ENCODE results near the gene GRIA1. TPM values are rescaled to one million over a fixed set of nuclear protein-coding genes. Genes with fewer than 3 reads are reported as not detected.

Gene GRIA1
- total and polyA plus RNA-seq, 2 of the 4 experiments (the other 2 are of a cell fraction) = 0.48 to 1.3 TPM

- WGBS, 2 experiments (ENCODE audit: extremely low coverage in 2 of 2, insufficient read length in 1 of 2) = 100% methylated on average over 1 of the region's 3 CpGs; no CpG with 5 or more reads in 1 of the 2 experiments
- Histone ChIP-seq H3K4me2 (ENCODE audit: low read depth, low read length) (no peak overlapping the region), H3K27me3 (ENCODE audit: control insufficient read depth, insufficient read depth, low read length) (no peaks in the 10 kb centered on the region), H3K9me1 (ENCODE audit: insufficient read depth, low read length) (peaks cover 16% of the 10 kb centered on the region; the same call in 1 of the 2 replicates), H3K56ac (ENCODE audit: extremely low read depth, insufficient read depth, low read length) (no peak overlapping the region), H3K27ac (ENCODE audit: insufficient read depth, low read length) (no peak overlapping the region), H2AK5ac (ENCODE audit: low read depth, low read length) (0 out of 2 replicates have a peak overlapping the region, but pooled peaks have one; percentile 4), H3K9ac (ENCODE audit: low read depth, low read length) (no peak overlapping the region), H2AK9ac (replicated peaks; ENCODE audit: low read depth, low read length, poor library complexity) (no peak overlapping the region), H3K23ac (ENCODE audit: low read depth, low read length) (no peak overlapping the region), H4K20me1 (ENCODE audit: insufficient read depth, low read length) (no peaks in the 10 kb centered on the region), H3K9me3 (ENCODE audit: control insufficient read depth, insufficient read depth, low read length) (no peaks in the 10 kb centered on the region), H3K4ac (ENCODE audit: low read depth, low read length) (peak overlapping the region; percentile 51; the same call in 1 of the 2 replicates), H2BK120ac (ENCODE audit: low read depth, low read length) (peak overlapping the region; percentile 57; the same call in 1 of the 2 replicates), H3K4me1 (ENCODE audit: control insufficient read depth, insufficient read depth, low read length) (peaks cover 7% of the 10 kb centered on the region), H3K79me1 (ENCODE audit: low read depth in 1 of 2, low read length in 2 of 2) (no peaks in the 10 kb centered on the region), H2AFZ (replicated peaks; ENCODE audit: low read length, poor library complexity) (no peak overlapping the region), H2BK20ac (ENCODE audit: low read depth, low read length) (peak overlapping the region; percentile 32; the same call in 1 of the 2 replicates), H2BK5ac (ENCODE audit: low read depth, low read length, poor library complexity, severe bottlenecking) (peak overlapping the region; percentile 79), H4K5ac (ENCODE audit: low read depth, low read length) (no peak overlapping the region), H2BK15ac (ENCODE audit: low read depth, low read length) (0 out of 3 replicates have a peak overlapping the region, but pooled peaks have one; percentile 55), H3K18ac (ENCODE audit: low read depth, low read length) (no peak overlapping the region), H3K14ac (replicated peaks; ENCODE audit: low read depth, low read length) (no peak overlapping the region; the same call in 1 of the 2 replicates), H4K91ac (ENCODE audit: insufficient read depth, low read depth, low read length) (no peak overlapping the region), H3K4me3 (ENCODE audit: insufficient read depth, low read depth, low read length) (no peak overlapping the region), H4K8ac (ENCODE audit: low read depth in 2 of 2, low read length in 2 of 2) (no peak overlapping the region), H3K36me3 (ENCODE audit: control insufficient read depth, insufficient read depth, low read length) (no peaks in the 10 kb centered on the region)
- CTCF ChIA-PET = no interaction called here
- intact Hi-C loops (cut with micrococcal nuclease) = no loop called here
- dilution Hi-C loops (cut with HindIII; ENCODE audit: low sequenced_read_pairs, unreplicated experiment) = no loop called here
- ATAC-seq (ENCODE audit: low read depth) (no peak), DNase-seq (no peak)
- in situ Hi-C loops (cut with MboI; ENCODE audit: low sequenced_read_pairs) = no loop called here
- POLR2A ChIA-PET (ENCODE audit: unreplicated experiment) = interaction anchor here (0.6 kb wide), 1 partner anchor 31 kb away, joined by 3 read pairs; no protein-coding TSS in a partner anchor
- BruUV-seq (replicated peaks) = no TSS peak
- TF ChIP-seq FOS (IDR thresholded peaks at IDR 0.05; ENCODE audit: low read depth, low read length) = no peak
- no peak for TF ChIP-seq NFE2L2 (IDR thresholded peaks at IDR 0.05; ENCODE audit: low read depth, low read length)
- TF ChIP-seq MXI1 (IDR thresholded peaks at IDR 0.05; ENCODE audit: borderline replicate concordance, low read depth, low read length) = no peak
- TF ChIP-seq POLR2A (IDR thresholded peaks at IDR 0.05; ENCODE audit: low read depth, low read length) = no peak
- TF ChIP-seq, protein P1, sequence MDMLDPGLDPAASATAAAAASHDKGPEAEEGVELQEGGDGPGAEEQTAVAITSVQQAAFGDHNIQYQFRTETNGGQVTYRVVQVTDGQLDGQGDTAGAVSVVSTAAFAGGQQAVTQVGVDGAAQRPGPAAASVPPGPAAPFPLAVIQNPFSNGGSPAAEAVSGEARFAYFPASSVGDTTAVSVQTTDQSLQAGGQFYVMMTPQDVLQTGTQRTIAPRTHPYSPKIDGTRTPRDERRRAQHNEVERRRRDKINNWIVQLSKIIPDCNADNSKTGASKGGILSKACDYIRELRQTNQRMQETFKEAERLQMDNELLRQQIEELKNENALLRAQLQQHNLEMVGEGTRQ (IDR thresholded peaks at IDR 0.05; ENCODE audit: low read depth, low read length) = no peak
- no peak for TF ChIP-seq CHD1 (IDR thresholded peaks at IDR 0.05; ENCODE audit: low read depth, low read length)
- no peak for TF ChIP-seq CTCF (conservative IDR thresholded peaks at IDR 0.05; ENCODE audit: low read depth, low read length)
- TF ChIP-seq RCOR1 (IDR thresholded peaks at IDR 0.05; ENCODE audit: insufficient replicate concordance, low read length) = no peak
- TF ChIP-seq RAD21 (IDR thresholded peaks at IDR 0.05; ENCODE audit: low read length) = no peak
- TF ChIP-seq, protein P2, sequence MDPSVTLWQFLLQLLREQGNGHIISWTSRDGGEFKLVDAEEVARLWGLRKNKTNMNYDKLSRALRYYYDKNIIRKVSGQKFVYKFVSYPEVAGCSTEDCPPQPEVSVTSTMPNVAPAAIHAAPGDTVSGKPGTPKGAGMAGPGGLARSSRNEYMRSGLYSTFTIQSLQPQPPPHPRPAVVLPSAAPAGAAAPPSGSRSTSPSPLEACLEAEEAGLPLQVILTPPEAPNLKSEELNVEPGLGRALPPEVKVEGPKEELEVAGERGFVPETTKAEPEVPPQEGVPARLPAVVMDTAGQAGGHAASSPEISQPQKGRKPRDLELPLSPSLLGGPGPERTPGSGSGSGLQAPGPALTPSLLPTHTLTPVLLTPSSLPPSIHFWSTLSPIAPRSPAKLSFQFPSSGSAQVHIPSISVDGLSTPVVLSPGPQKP (IDR thresholded peaks at IDR 0.05; ENCODE audit: borderline replicate concordance, low read depth, low read length) = no peak
- no peak for TF ChIP-seq BHLHE40 (IDR thresholded peaks at IDR 0.05; ENCODE audit: low read depth, low read length)
- no peak for TF ChIP-seq MAZ (IDR thresholded peaks at IDR 0.05; ENCODE audit: borderline replicate concordance, low read depth, low read length)
- TF ChIP-seq SMC3 (IDR thresholded peaks at IDR 0.05; ENCODE audit: low read depth, low read length) = no peak
- TF ChIP-seq RFX5 (IDR thresholded peaks at IDR 0.05; ENCODE audit: low read depth, low read length) = no peak
- TF ChIP-seq MAFK (IDR thresholded peaks at IDR 0.05; ENCODE audit: low read depth, low read length) = no peak
- TF ChIP-seq CEBPB (IDR thresholded peaks at IDR 0.05; ENCODE audit: low read depth, low read length) = no peak
Measured at GRCh38 chr5:153623124-153623523, 132.7 kb downstream of the GRIA1 start.
